DND-41 (cell line): ENCODE measurements around the gene MFNG.

ENCODE experiments used
- EZH2 ChIP-seq: IDR thresholded peaks from 3 replicates; pipeline ENCODE4 v1.6.1; 2012; ENCODE audit warnings: borderline replicate concordance, low read depth, mild to moderate bottlenecking, moderate library complexity, low read length, inconsistent platforms; ENCODE audit not compliant: severe bottlenecking
- TF ChIP-seq, protein P1 (sequence below): IDR thresholded peaks from 2 replicates; pipeline ENCODE4 v1.5.1; 2012; ENCODE audit warnings: borderline replicate concordance, low read length, moderate library complexity, mild to moderate bottlenecking; ENCODE audit not compliant: poor library complexity, severe bottlenecking; ENCODE audit errors: extremely low read depth

DNA sequence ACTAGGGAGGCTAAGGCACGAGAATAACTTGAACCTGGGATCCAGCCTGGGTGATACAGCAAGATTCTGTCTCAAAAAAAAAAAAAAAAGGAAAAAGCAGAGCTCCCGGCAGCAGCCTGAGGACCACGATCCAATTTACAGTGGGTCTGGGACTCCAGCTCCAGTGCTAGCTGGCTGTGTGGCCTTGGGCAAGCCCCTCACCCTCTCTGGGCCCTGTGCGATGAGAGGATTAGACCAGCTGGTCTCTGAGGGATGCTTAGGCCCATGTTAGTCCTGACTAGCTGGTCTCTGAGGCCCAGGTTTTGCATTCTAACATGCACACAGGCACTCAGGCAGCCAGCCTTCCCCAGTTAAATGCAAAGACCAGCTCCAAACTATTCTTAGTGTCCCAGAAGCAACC is 19.4 kb upstream of the MFNG start:
- TF ChIP-seq, protein P1, sequence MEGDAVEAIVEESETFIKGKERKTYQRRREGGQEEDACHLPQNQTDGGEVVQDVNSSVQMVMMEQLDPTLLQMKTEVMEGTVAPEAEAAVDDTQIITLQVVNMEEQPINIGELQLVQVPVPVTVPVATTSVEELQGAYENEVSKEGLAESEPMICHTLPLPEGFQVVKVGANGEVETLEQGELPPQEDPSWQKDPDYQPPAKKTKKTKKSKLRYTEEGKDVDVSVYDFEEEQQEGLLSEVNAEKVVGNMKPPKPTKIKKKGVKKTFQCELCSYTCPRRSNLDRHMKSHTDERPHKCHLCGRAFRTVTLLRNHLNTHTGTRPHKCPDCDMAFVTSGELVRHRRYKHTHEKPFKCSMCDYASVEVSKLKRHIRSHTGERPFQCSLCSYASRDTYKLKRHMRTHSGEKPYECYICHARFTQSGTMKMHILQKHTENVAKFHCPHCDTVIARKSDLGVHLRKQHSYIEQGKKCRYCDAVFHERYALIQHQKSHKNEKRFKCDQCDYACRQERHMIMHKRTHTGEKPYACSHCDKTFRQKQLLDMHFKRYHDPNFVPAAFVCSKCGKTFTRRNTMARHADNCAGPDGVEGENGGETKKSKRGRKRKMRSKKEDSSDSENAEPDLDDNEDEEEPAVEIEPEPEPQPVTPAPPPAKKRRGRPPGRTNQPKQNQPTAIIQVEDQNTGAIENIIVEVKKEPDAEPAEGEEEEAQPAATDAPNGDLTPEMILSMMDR = no peak
- no peak for TF ChIP-seq EZH2
